GM10847 (cell line): ENCODE measurements around the gene ALDH1L1.

ENCODE experiments used
- POLR2A ChIP-seq: IDR thresholded peaks from 2 replicates; pipeline ENCODE4 v1.6.1; 2011; ENCODE audit not compliant: insufficient read length; ENCODE audit errors: extremely low read depth

The ALDH1L1 gene

GRCh38 chr3:126058666-126059065 is 121.7 kb downstream of the ALDH1L1 start:
- no peak for TF ChIP-seq POLR2A

- no peak for TF ChIP-seq POLR2A
These were observed 122.5 kb downstream of the ALDH1L1 start for GRCh38 chr3:126057936-126058335.

GRCh38 chr3:126057501-126057819 is 122.9 kb downstream of the ALDH1L1 start:
- no peak for TF ChIP-seq POLR2A

GRCh38 chr3:126056681-126057500 is 123.5 kb downstream of the ALDH1L1 start:
- TF ChIP-seq POLR2A: no peak

- TF ChIP-seq POLR2A: no peak
These were observed 124.3 kb downstream of the ALDH1L1 start for GRCh38 chr3:126056088-126056487.

GRCh38 chr3:126054870-126055269 is 125.5 kb downstream of the ALDH1L1 start:
- TF ChIP-seq POLR2A: no peak

- TF ChIP-seq POLR2A: no peak
These were observed 126.3 kb downstream of the ALDH1L1 start for GRCh38 chr3:126053949-126054569.
